DOHH2 (cell line): ENCODE data around the gene FAM81B.

Experiments used
- CTCF ChIP-seq: fragments of 200-600 bp; sonication (generic); IDR thresholded peaks from one replicate; pipeline ENCODE4 v1.5.1; 2014; ENCODE audit warnings: antibody characterized with exemption, mild to moderate bottlenecking, low read depth, low read length; ENCODE audit not compliant: poor library complexity, severe bottlenecking
- EZH2phosphoT487 ChIP-seq: fragments of 200-600 bp; sonication (generic); IDR thresholded peaks from 2 replicates; pipeline ENCODE4 v1.6.1; 2017; ENCODE audit warnings: borderline replicate concordance, mild to moderate bottlenecking, antibody characterized with exemption, low read length, moderate library complexity, mixed read lengths

- TF ChIP-seq CTCF (no peak), EZH2phosphoT487 (no peak)
These were observed 41.6 kb downstream of the FAM81B start for GRCh38 chr5:95432779-95433178.
